HCT116 (cell line): ENCODE data around the gene STYK1.

Source experiments
- CEBPB ChIP-seq: IDR thresholded peaks from 2 replicates; pipeline ENCODE4 v1.6.1; 2012; ENCODE audit warnings: low read depth
- CTCF ChIP-seq, 3 experiments: fragments of 200-600 bp in 1 of 3; sonication (generic) in 1 of 3; IDR thresholded peaks in 2 of 3; conservative IDR thresholded peaks in 1 of 3; 2 replicates each; pipeline ENCODE4 v1.5.1; 2012 to 2017; ENCODE audit warnings: low read depth in 2 of 3, low read length in 2 of 3, antibody characterized with exemption in 1 of 3, borderline replicate concordance in 1 of 3, control low read depth in 1 of 3, mild to moderate bottlenecking in 1 of 3, mixed read lengths in 1 of 3, mixed run types in 1 of 3, moderate library complexity in 1 of 3; ENCODE audit not compliant: insufficient read depth in 1 of 3
- EZH2 ChIP-seq: fragments of 200-600 bp; sonication (generic); IDR thresholded peaks from 2 replicates; pipeline ENCODE4 v1.6.1; 2017; ENCODE audit warnings: antibody characterized with exemption, mixed run types
- EZH2phosphoT487 ChIP-seq: fragments of 200-600 bp; IDR thresholded peaks from 2 replicates; pipeline ENCODE4 v1.6.1; 2018; ENCODE audit warnings: antibody characterized with exemption, borderline replicate concordance
- POLR2A ChIP-seq: IDR thresholded peaks from 2 replicates; pipeline ENCODE4 v1.7.0; 2011; ENCODE audit warnings: borderline replicate concordance; ENCODE audit not compliant: insufficient read depth, insufficient read length; ENCODE audit errors: extremely low read depth
- RAD21 ChIP-seq: IDR thresholded peaks from 2 replicates; pipeline ENCODE4 v1.6.1; 2012; ENCODE audit warnings: low read depth, mild to moderate bottlenecking
- SP1 ChIP-seq: IDR thresholded peaks from 2 replicates; pipeline ENCODE4 v1.6.1; 2012; ENCODE audit warnings: low read depth
- ZBTB33 ChIP-seq: IDR thresholded peaks from 2 replicates; pipeline ENCODE4 v1.6.1; 2011; ENCODE audit warnings: mild to moderate bottlenecking, low read length, moderate library complexity; ENCODE audit not compliant: insufficient replicate concordance; ENCODE audit errors: extremely low read depth

- TF ChIP-seq CTCF (IDR thresholded peaks at IDR 0.05 in 2 of 3, conservative IDR thresholded peaks at IDR 0.05 in 1 of 3; ENCODE audit: borderline replicate concordance in 1 of 3, insufficient read depth in 1 of 3, low read depth in 2 of 3, low read length in 2 of 3) (peak; percentile 28 to 37 (median 37); a peak in 4 of 6 replicates), ZBTB33 (no peak), EZH2phosphoT487 (no peak), SP1 (no peak), EZH2 (no peak), RAD21 (peak; percentile 25; the same call in 1 of the 2 replicates), CEBPB (no peak), POLR2A (no peak)
Measured at GRCh38 chr12:10607885-10608458, 65.9 kb downstream of the STYK1 start.
